Prostate gland (tissue), 2 donors: ENCODE results near the gene CALHM2.

Experiments
- CTCF ChIP-seq, 4 experiments: fragments of 200-600 bp in 2 of 4; fragments of 450-650 bp in 2 of 4; sonication (generic) in 2 of 4; IDR thresholded peaks; 1 replicate in 3 of 4; 2 replicates in 1 of 4; pipeline ENCODE4 v1.5.1; 2016 to 2019; ENCODE audit warnings: antibody characterized with exemption in 4 of 4, mild to moderate bottlenecking in 2 of 4, moderate library complexity in 2 of 4
- POLR2A ChIP-seq: fragments of 450-650 bp; IDR thresholded peaks from one replicate; pipeline ENCODE4 v1.6.1; 2016; ENCODE audit warnings: antibody characterized with exemption, mild to moderate bottlenecking

- TF ChIP-seq CTCF (IDR thresholded peaks at IDR 0.05) (no peak), POLR2A (no peak)
Measured at GRCh38 chr10:103445366-103445765, 6.8 kb downstream of the CALHM2 start.
